Stimulated activated naive CD8-positive, alpha-beta T cell treated with anti-CD3 and anti-CD28 coated beads, Interleukin-15, amount 100 ng/mL, for 72 hours (primary cell): Measurements from ENCODE around the gene WNK2.

Experiments
- ATAC-seq: fragments of 150-1000 bp; cut with Tn5 transposase; 2 replicates; pipeline ENCODE4 v1.10.0; 2021; ENCODE audit warnings: mild to moderate bottlenecking, moderate library complexity
- DNase-seq, 2 donors: peaks; one replicate each; pipeline ENCODE4 v3.0.0; 2021 to 2022
- H3K27ac Mint-ChIP-seq, 2 donors: one replicate each; pipeline ENCODE4 v1.8.0; 2022; ENCODE audit warnings: mild to moderate bottlenecking in 2 of 2, mixed read lengths in 2 of 2, moderate library complexity in 2 of 2
- H3K27me3 Mint-ChIP-seq: one replicate; pipeline ENCODE4 v1.8.0; 2022; ENCODE audit warnings: mixed read lengths
- H3K4me1 Mint-ChIP-seq: one replicate; pipeline ENCODE4 v1.8.0; 2022; ENCODE audit warnings: mild to moderate bottlenecking, mixed read lengths
- H3K4me3 Mint-ChIP-seq, 2 donors: one replicate each; pipeline ENCODE4 v1.8.0; 2022; ENCODE audit warnings: mild to moderate bottlenecking in 2 of 2, mixed read lengths in 2 of 2, moderate library complexity in 1 of 2
- H3K9me3 Mint-ChIP-seq, 2 donors: one replicate each; pipeline ENCODE4 v1.8.0; 2022; ENCODE audit warnings: mixed read lengths in 2 of 2

The WNK2 gene

DNA sequence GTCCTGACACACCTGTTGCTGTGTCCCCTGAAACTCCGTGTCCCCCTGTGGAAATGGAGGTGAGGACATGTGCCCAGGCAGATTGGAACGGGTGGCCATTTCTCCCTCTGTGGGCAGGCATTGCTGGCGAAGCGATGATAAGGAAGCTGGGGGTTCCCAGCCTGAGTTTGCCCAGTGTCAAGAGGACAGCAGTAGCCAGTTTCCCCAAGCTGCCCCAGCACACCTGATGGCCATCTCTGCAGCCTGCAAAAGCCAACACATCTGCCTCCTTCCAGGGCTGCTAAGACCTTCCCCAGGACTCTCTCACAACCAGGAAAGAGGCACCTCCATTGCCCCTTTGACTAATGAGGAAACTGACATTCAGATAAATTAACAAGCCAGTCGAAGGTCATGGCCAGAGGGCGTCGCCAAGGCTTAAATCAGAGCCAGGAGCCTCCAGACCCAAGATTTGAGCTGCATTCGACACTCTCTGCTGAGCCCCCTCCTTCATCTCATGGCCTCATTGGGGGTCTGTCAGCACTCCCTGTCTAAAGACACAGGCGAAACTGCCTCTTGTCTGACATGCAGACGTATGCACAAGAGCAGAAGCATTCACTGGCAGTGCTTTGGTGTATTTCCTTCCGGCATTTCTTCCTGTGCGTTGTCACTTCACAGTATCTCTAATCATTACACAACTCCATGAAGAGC, 10.4 kb upstream of the WNK2 start:
- no peak for ATAC-seq

GRCh38 chr9:93174976-93175375, 9.0 kb upstream of the WNK2 start:
- no peaks in the 10 kb centered on the region for H3K9me3 Mint-ChIP-seq
- no peak overlapping the region for H3K4me3 Mint-ChIP-seq
- peaks cover 5% of the 10 kb centered on the region for H3K4me1 Mint-ChIP-seq
- no peak for DNase-seq
- no peak for ATAC-seq
- peaks cover 13% of the 10 kb centered on the region for H3K27me3 Mint-ChIP-seq
- H3K27ac Mint-ChIP-seq, result no peak overlapping the region

More for the DNA sequence above, 10.4 kb upstream of the WNK2 start:
- H3K9me3 Mint-ChIP-seq, result no peaks in the 10 kb centered on the region
- no peaks in the 10 kb centered on the region for H3K27me3 Mint-ChIP-seq
- no peak for DNase-seq
- H3K4me1 Mint-ChIP-seq, result peaks cover 5% of the 10 kb centered on the region
- peak overlapping the region in 1 of 2 donors; percentile 48 for H3K27ac Mint-ChIP-seq
- no peak overlapping the region for H3K4me3 Mint-ChIP-seq

GRCh38 chr9:93177676-93178075, 6.3 kb upstream of the WNK2 start:
- H3K4me1 Mint-ChIP-seq, result peaks cover 5% of the 10 kb centered on the region

DNA sequence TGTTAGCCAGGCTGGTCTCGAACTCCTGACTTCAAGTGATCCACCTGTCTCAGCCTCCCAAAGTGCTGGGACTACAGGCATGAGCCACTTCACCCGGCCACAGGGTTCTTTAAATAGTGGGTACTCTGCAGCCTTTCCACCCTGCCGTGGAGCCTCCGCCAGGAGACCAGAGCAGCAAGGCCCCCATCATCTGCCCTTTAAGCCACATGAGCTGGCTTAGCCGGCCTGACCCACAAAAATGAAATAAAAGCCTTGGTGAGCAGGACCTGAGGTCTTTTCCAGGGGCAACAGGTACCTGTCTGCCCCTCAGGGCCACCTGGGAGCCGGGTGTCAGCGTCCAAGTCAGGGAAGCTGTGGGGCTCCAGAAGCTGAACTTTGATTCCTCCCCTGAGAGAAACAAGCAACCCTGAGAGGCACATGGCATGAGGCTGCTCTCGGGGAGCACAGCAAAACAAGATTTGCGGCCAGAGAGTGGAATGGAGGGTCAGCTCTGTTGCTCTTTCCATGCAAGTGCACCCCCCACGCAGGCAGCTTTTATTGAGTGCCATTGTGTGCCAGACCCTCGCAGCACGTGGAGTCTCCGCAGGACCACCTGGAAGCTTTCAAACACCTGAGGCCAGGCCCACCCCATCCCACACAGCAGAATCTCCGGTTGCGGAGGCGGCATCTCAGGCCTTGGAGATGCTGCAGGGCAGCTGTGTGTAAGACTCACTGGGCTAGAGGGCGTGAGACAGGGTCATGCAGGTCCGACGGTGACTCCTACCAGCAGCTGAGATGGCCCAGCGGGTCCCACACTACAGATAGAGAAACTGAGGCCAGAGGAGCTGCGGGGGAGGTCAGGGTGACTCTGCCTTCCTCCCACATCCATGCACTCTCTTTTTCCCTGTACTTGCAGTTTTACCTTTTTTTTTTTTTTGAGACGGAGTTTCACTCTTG, 4.8 kb upstream of the WNK2 start:
- Mint-ChIP-seq H3K4me1 (peaks cover 11% of the 10 kb centered on the region), H3K4me3 (no peak overlapping the region), H3K9me3 (no peaks in the 10 kb centered on the region), H3K27ac (peak overlapping the region; percentile 8 to 27), H3K27me3 (peaks cover 51% of the 10 kb centered on the region)
- ATAC-seq, result no peak
- DNase-seq, result no peak

More at GRCh38 chr9:93177676-93178075, 6.3 kb upstream of the WNK2 start:
- DNase-seq (no peak), ATAC-seq (no peak)
- Mint-ChIP-seq H3K27ac (no peak overlapping the region), H3K4me3 (no peak overlapping the region), H3K27me3 (peaks cover 40% of the 10 kb centered on the region), H3K9me3 (no peaks in the 10 kb centered on the region)

DNA sequence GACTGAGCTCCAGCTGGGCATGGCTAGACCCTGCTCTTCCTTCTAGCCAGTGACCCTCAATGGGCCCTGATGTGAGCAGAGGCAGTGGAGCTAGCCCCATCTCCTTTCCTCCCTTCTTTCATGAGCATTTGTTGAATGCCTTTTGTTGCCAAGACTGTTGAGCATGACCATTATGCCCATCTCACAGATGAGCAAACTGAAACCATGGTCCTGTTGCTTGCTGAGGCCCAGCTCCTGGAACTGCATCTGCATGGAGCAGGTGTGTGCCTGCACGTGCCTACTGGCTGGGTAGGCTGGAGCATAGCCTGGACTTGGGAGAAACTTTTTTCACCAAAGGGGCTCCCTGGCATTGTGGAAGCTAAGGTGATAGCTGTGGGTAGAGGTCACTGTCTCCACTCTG, 3.0 kb upstream of the WNK2 start:
- no peaks in the 10 kb centered on the region for H3K9me3 Mint-ChIP-seq
- H3K27ac Mint-ChIP-seq, result no peak overlapping the region
- DNase-seq (no peak), ATAC-seq (no peak)
- H3K4me1 Mint-ChIP-seq, result peaks cover 11% of the 10 kb centered on the region
- no peak overlapping the region for H3K4me3 Mint-ChIP-seq
- peaks cover 58% of the 10 kb centered on the region for H3K27me3 Mint-ChIP-seq

DNA sequence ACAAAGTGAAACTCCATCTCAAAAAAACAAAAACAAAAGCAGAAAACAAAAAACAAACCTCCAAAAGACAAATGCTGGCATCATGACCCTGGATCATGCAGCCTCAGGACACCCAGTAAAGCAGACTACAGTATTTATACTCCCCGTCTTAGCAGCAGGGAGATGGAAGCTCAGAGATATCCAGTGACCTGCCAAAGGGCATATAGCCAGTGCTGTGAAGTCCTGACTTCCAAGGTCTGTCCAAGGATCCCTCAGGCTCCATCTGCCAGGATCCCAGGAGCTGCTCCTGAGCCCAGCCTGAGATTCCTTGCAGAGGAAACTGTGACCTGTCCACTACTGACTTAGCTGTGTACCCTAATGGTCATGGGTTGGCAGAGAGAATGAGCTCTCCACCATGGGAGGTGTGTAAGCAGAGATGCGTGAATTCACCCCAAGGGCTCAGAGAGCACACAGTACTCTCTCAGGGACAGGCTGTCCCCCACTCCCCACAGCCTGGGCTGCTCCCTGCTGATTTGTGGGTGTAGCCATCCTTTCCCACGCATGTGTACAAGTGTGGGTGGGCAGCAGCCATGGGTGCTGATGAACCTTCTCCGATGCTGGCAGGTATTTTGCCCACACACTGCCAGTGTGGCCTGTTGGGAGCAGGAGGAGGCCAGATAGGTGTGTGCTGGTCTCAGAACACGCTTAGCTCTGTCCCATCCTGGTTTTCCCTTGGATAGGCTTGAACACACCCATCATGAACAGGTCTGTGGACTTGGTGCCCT, 2.1 kb upstream of the WNK2 start:
- ATAC-seq, result no peak
- peaks cover 67% of the 10 kb centered on the region for H3K27me3 Mint-ChIP-seq
- DNase-seq, result no peak
- no peak overlapping the region for H3K4me3 Mint-ChIP-seq
- no peaks in the 10 kb centered on the region for H3K9me3 Mint-ChIP-seq
- peaks cover 11% of the 10 kb centered on the region for H3K4me1 Mint-ChIP-seq
- no peak overlapping the region for H3K27ac Mint-ChIP-seq

- ATAC-seq (no peak), DNase-seq (no peak)
- Mint-ChIP-seq H3K9me3 (no peaks in the 10 kb centered on the region), H3K27me3 (peaks cover 74% of the 10 kb centered on the region), H3K4me3 (no peak overlapping the region), H3K27ac (no peak overlapping the region), H3K4me1 (peaks cover 11% of the 10 kb centered on the region)
These were observed 1.4 kb upstream of the WNK2 start for GRCh38 chr9:93182572-93182971.

DNA sequence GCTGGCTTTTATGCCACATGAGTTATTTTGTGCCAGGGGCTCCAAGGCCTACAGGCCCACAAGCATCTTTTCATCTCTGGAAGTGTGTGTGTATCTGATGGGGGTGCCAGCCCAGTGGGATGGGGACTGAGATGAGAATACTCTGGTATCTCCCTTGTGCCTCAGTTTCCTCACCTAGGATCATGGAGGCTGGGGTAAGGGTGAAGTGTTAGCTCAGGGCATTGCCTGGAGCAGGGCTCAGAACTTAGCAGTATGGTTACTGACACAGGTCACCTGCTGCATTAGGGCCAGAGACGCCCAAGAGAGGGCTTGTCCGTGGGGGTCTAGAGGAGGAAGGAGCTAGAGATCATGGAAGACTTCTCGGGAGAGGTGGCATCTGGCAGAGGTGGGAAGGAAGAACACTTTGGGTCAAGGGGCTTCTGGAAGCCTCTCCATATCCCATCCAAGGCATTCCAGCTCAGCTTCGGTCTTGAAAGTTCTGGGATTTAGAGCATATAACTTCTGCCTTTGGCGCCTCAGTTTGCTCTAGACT, 742 bp upstream of the WNK2 start:
- H3K4me3 Mint-ChIP-seq, result peak overlapping the region; percentile 47 to 82
- DNase-seq (no peak), ATAC-seq (no peak)
- H3K27me3 Mint-ChIP-seq, result peaks cover 77% of the 10 kb centered on the region
- no peaks in the 10 kb centered on the region for H3K9me3 Mint-ChIP-seq
- peaks cover 11% of the 10 kb centered on the region for H3K4me1 Mint-ChIP-seq
- no peak overlapping the region for H3K27ac Mint-ChIP-seq

GRCh38 chr9:93184432-93185265, 710 bp downstream of the WNK2 start:
- H3K27ac Mint-ChIP-seq, result no peak overlapping the region
- H3K4me1 Mint-ChIP-seq, result peaks cover 11% of the 10 kb centered on the region
- no peaks in the 10 kb centered on the region for H3K9me3 Mint-ChIP-seq
- H3K4me3 Mint-ChIP-seq, result peak overlapping the region; percentile 83
- ATAC-seq, result peak; percentile 61
- peaks cover 67% of the 10 kb centered on the region for H3K27me3 Mint-ChIP-seq
- peak; percentile 22 to 25 for DNase-seq

GRCh38 chr9:93185266-93186214, 1.6 kb downstream of the WNK2 start:
- Mint-ChIP-seq H3K9me3 (no peaks in the 10 kb centered on the region), H3K4me1 (peaks cover 11% of the 10 kb centered on the region), H3K27ac (no peak overlapping the region), H3K27me3 (peaks cover 58% of the 10 kb centered on the region), H3K4me3 (peak overlapping the region in 1 of 2 donors; percentile 39)
- no peak for DNase-seq
- ATAC-seq, result peak; percentile 1

GRCh38 chr9:93186215-93186945, 2.4 kb downstream of the WNK2 start:
- Mint-ChIP-seq H3K4me3 (no peak overlapping the region), H3K27ac (no peak overlapping the region)
- ATAC-seq, result no peak

GRCh38 chr9:93187047-93187446, 3.1 kb downstream of the WNK2 start:
- Mint-ChIP-seq H3K4me3 (no peak overlapping the region), H3K4me1 (peaks cover 11% of the 10 kb centered on the region), H3K27ac (no peak overlapping the region), H3K9me3 (no peaks in the 10 kb centered on the region), H3K27me3 (peaks cover 43% of the 10 kb centered on the region)
- DNase-seq (no peak), ATAC-seq (no peak)

More at GRCh38 chr9:93186215-93186945, 2.4 kb downstream of the WNK2 start:
- peaks cover 11% of the 10 kb centered on the region for H3K4me1 Mint-ChIP-seq
- H3K9me3 Mint-ChIP-seq, result no peaks in the 10 kb centered on the region
- DNase-seq, result no peak
- peaks cover 50% of the 10 kb centered on the region for H3K27me3 Mint-ChIP-seq

GRCh38 chr9:93187574-93187973, 3.6 kb downstream of the WNK2 start:
- H3K4me3 Mint-ChIP-seq, result no peak overlapping the region
- H3K27ac Mint-ChIP-seq, result no peak overlapping the region

More at GRCh38 chr9:93187574-93187973, 3.6 kb downstream of the WNK2 start:
- Mint-ChIP-seq H3K9me3 (no peaks in the 10 kb centered on the region), H3K4me1 (peaks cover 11% of the 10 kb centered on the region), H3K27me3 (peaks cover 38% of the 10 kb centered on the region)
- ATAC-seq (no peak), DNase-seq (no peak)
